IMR-90 (cell line): ENCODE results near the gene MYCBPAP. TPM values are rescaled to one million over a fixed set of nuclear protein-coding genes. Genes with fewer than 3 reads are reported as not detected.
A peak's percentile ranks its signal among the peaks of the same experiment; 100 is the strongest.
"Not testable (repeated sequence)": the region's sequence is repeated elsewhere in the genome, so short reads cannot be mapped to it uniquely, and the experiment has no call there.

Experiments
- ATAC-seq: fragments of 200-7000 bp; cut with Tn5 transposase; 2 replicates; pipeline ENCODE4 v1.9.1; 2020; ENCODE audit warnings: low read depth, mild to moderate bottlenecking, moderate library complexity
- BruUV-seq: library from RNA; stranded (reverse); fragments of 400-500 nt; replicated peaks from 2 replicates; lab custom pipeline; 2021; lab: Mats Ljungman, UMichigan
- CTCF ChIA-PET: fragments of 300-600 bp; formaldehyde crosslinking; extraction: SDS; loops from one replicate; lab custom pipeline; 2021; ENCODE audit warnings: antibody characterized with exemption; lab: Yijun Ruan, JAX
- POLR2A ChIA-PET: fragments of 300-600 bp; sonication (Branson Sonifier 250); formaldehyde crosslinking; loops from one replicate; lab custom pipeline; 2022; ENCODE audit warnings: antibody characterized with exemption; ENCODE audit not compliant: unreplicated experiment; lab: Charles Lee
- DNase-seq: peaks from one replicate; pipeline ENCODE4 v3.0.0; 2013
- H2AFZ ChIP-seq: replicated peaks from 2 replicates; pipeline ENCODE3; 2013; ENCODE audit warnings: low read length, mild to moderate bottlenecking; ENCODE audit not compliant: poor library complexity
- H2AK5ac ChIP-seq: 2 replicates; pipeline ENCODE4 v1.6.1; 2013; ENCODE audit warnings: low read depth, low read length, inconsistent platforms
- H2AK9ac ChIP-seq: replicated peaks from 2 replicates; pipeline ENCODE3; 2013; ENCODE audit warnings: mild to moderate bottlenecking, low read depth, low read length, moderate library complexity; ENCODE audit not compliant: poor library complexity
- H2BK120ac ChIP-seq: 2 replicates; pipeline ENCODE4 v1.6.1; 2013; ENCODE audit warnings: low read depth, low read length, inconsistent platforms
- H2BK15ac ChIP-seq: 3 replicates; pipeline ENCODE4 v1.6.1; 2013; ENCODE audit warnings: low read depth, low read length, inconsistent platforms
- H2BK20ac ChIP-seq: 2 replicates; pipeline ENCODE4 v1.6.1; 2013; ENCODE audit warnings: low read depth, mild to moderate bottlenecking, inconsistent platforms, low read length, moderate library complexity
- H2BK5ac ChIP-seq: 2 replicates; pipeline ENCODE4 v1.6.1; 2013; ENCODE audit warnings: mild to moderate bottlenecking, low read depth, low read length, inconsistent platforms; ENCODE audit not compliant: poor library complexity, severe bottlenecking
- H3K14ac ChIP-seq: replicated peaks from 2 replicates; pipeline ENCODE4 v1.6.1; 2013; ENCODE audit warnings: low read depth, low read length, inconsistent platforms
- H3K18ac ChIP-seq: 2 replicates; pipeline ENCODE4 v1.6.1; 2013; ENCODE audit warnings: low read depth, low read length, control low read depth
- H3K23ac ChIP-seq: 2 replicates; pipeline ENCODE4 v1.6.1; 2013; ENCODE audit warnings: low read depth, low read length, inconsistent platforms
- H3K27ac ChIP-seq: 2 replicates; pipeline ENCODE4 v1.5.1; 2013; ENCODE audit warnings: mild to moderate bottlenecking, control low read depth, low read length; ENCODE audit not compliant: insufficient read depth
- H3K27me3 ChIP-seq: 2 replicates; pipeline ENCODE4 v1.6.1; 2013; ENCODE audit warnings: low read length; ENCODE audit not compliant: control insufficient read depth, insufficient read depth
- H3K36me3 ChIP-seq: 2 replicates; pipeline ENCODE4 v1.6.1; 2013; ENCODE audit warnings: low read length, mixed read lengths; ENCODE audit not compliant: control insufficient read depth, insufficient read depth
- H3K4ac ChIP-seq: 2 replicates; pipeline ENCODE4 v1.6.1; 2013; ENCODE audit warnings: low read depth, low read length, inconsistent platforms
- H3K4me1 ChIP-seq: 2 replicates; pipeline ENCODE4 v1.6.1; 2013; ENCODE audit warnings: low read length, mixed read lengths; ENCODE audit not compliant: control insufficient read depth, insufficient read depth
- H3K4me2 ChIP-seq: 2 replicates; pipeline ENCODE4 v1.6.1; 2013; ENCODE audit warnings: low read depth, mild to moderate bottlenecking, control low read depth, low read length, moderate library complexity
- H3K4me3 ChIP-seq: 2 replicates; pipeline ENCODE4 v1.5.1; 2013; ENCODE audit warnings: low read depth, mild to moderate bottlenecking, control low read depth, low read length, moderate library complexity; ENCODE audit not compliant: insufficient read depth
- H3K56ac ChIP-seq: 2 replicates; pipeline ENCODE4 v1.6.1; 2013; ENCODE audit warnings: low read length, inconsistent platforms; ENCODE audit not compliant: insufficient read depth; ENCODE audit errors: extremely low read depth
- H3K79me1 ChIP-seq, 2 experiments: 2 replicates each; pipeline ENCODE4 v1.6.1; 2013; ENCODE audit warnings: low read length in 2 of 2, inconsistent platforms in 1 of 2, low read depth in 1 of 2
- H3K9ac ChIP-seq: 2 replicates; pipeline ENCODE4 v1.6.1; 2013; ENCODE audit warnings: low read depth, low read length, control low read depth
- H3K9me1 ChIP-seq: 2 replicates; pipeline ENCODE4 v1.6.1; 2013; ENCODE audit warnings: low read length, inconsistent platforms; ENCODE audit not compliant: insufficient read depth
- H3K9me3 ChIP-seq: 2 replicates; pipeline ENCODE4 v1.6.1; 2013; ENCODE audit warnings: low read length; ENCODE audit not compliant: control insufficient read depth, insufficient read depth
- H4K20me1 ChIP-seq: 2 replicates; pipeline ENCODE4 v1.6.1; 2013; ENCODE audit warnings: low read length, inconsistent platforms; ENCODE audit not compliant: insufficient read depth
- H4K5ac ChIP-seq: 2 replicates; pipeline ENCODE4 v1.6.1; 2013; ENCODE audit warnings: mild to moderate bottlenecking, low read depth, low read length, control low read depth
- H4K8ac ChIP-seq, 2 experiments: 2 replicates each; pipeline ENCODE4 v1.6.1; 2013; ENCODE audit warnings: low read depth in 2 of 2, low read length in 2 of 2, control low read depth in 1 of 2, inconsistent platforms in 1 of 2
- H4K91ac ChIP-seq: 2 replicates; pipeline ENCODE4 v1.6.1; 2013; ENCODE audit warnings: low read depth, low read length, inconsistent platforms; ENCODE audit not compliant: insufficient read depth
- MAFK ChIP-seq: IDR thresholded peaks from 2 replicates; pipeline ENCODE4 v1.6.1; 2012; ENCODE audit warnings: low read depth, low read length, improper control_type of control experiment
- WGBS, 2 experiments: methylation state at CpG; one replicate each; pipeline versions ENCODE4 v1.1.5 to v1.1.7; 2013; ENCODE audit warnings: missing lambda C conversion rate in 2 of 2; ENCODE audit not compliant: insufficient read length in 1 of 2; ENCODE audit errors: extremely low coverage in 2 of 2; 5-methylcytosine and 5-hydroxymethylcytosine counted together
- dilution Hi-C: fragments of 300-500 bp; cut with HindIII; formaldehyde crosslinking; loops from one replicate; pipeline ENCODE4 v1.14.3; 2018; ENCODE audit warnings: low sequenced_read_pairs; ENCODE audit not compliant: unreplicated experiment
- in situ Hi-C: fragments of 300-500 bp; cut with MboI; formaldehyde crosslinking; loops from 3 replicates; pipeline ENCODE4 v1.14.3; 2019; ENCODE audit warnings: low sequenced_read_pairs, inconsistent platforms, mixed read lengths
- intact Hi-C: fragments of 100-400 bp; cut with micrococcal nuclease; formaldehyde crosslinking; loops from 2 replicates; pipeline ENCODE4 v1.10.0; 2022
- polyA plus RNA-seq, 3 experiments: library from polyadenylated mRNA; depleted of rRNA; stranded (reverse); fragments of >200 nt; gene quantifications; 2 replicates each; pipeline ENCODE4 v1.2.3, GENCODE V29; 2012; ENCODE audit warnings: low replicate concordance in 1 of 3
- total RNA-seq: library from RNA; depleted of rRNA; stranded (reverse); fragments of >200 nt; gene quantifications from 2 replicates; pipeline ENCODE4 v1.2.3, GENCODE V29; 2012
- TF ChIP-seq, protein P1 (sequence below): conservative IDR thresholded peaks from 2 replicates; pipeline ENCODE4 v1.5.1; 2012; ENCODE audit warnings: mild to moderate bottlenecking, low read depth, low read length, improper control_type of control experiment

Gene MYCBPAP
- total and polyA plus RNA-seq, 2 of the 4 experiments (the other 2 are of a cell fraction): 0.17 to 0.18 TPM

DNA sequence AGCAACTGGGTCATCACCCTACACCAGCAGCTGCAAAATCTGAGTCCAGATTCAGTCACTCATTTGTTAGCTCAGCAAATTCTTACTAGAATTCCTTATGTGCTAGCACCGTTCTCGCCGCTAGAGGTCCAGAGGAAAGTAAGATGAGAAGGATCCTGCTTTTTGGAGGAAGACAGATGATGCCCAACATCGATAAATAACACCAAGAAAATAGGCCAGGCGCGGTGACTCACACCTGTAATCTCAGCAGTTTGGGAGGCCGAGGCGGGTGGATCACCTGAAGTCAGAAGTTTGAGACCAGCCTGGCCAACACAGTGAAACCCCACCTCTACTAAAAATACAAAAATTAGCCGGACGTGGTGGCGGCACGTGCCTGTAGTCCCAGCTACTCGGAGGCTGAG lies 35.5 kb upstream of the MYCBPAP start:
- H3K4me1 ChIP-seq, in situ Hi-C loops, H2BK5ac ChIP-seq, H3K27ac ChIP-seq, BruUV-seq, H4K8ac ChIP-seq, H3K4ac ChIP-seq, H3K4me3 ChIP-seq, dilution Hi-C loops, H4K91ac ChIP-seq, H3K9ac ChIP-seq, H2AK9ac ChIP-seq, H3K18ac ChIP-seq, H2BK15ac ChIP-seq, H2BK20ac ChIP-seq, H2AFZ ChIP-seq, H2AK5ac ChIP-seq, H3K9me3 ChIP-seq, H3K56ac ChIP-seq, H3K9me1 ChIP-seq, H2BK120ac ChIP-seq, ATAC-seq, H4K20me1 ChIP-seq, H3K14ac ChIP-seq, intact Hi-C loops, H3K4me2 ChIP-seq, H3K79me1 ChIP-seq, H3K23ac ChIP-seq, H4K5ac ChIP-seq: not testable (repeated sequence)
- POLR2A ChIA-PET: interaction anchor here (0.6 kb wide), 1 partner anchor 113 kb away, joined by 3 read pairs; no protein-coding TSS in a partner anchor
- TF ChIP-seq, protein P1, sequence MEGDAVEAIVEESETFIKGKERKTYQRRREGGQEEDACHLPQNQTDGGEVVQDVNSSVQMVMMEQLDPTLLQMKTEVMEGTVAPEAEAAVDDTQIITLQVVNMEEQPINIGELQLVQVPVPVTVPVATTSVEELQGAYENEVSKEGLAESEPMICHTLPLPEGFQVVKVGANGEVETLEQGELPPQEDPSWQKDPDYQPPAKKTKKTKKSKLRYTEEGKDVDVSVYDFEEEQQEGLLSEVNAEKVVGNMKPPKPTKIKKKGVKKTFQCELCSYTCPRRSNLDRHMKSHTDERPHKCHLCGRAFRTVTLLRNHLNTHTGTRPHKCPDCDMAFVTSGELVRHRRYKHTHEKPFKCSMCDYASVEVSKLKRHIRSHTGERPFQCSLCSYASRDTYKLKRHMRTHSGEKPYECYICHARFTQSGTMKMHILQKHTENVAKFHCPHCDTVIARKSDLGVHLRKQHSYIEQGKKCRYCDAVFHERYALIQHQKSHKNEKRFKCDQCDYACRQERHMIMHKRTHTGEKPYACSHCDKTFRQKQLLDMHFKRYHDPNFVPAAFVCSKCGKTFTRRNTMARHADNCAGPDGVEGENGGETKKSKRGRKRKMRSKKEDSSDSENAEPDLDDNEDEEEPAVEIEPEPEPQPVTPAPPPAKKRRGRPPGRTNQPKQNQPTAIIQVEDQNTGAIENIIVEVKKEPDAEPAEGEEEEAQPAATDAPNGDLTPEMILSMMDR: peak; percentile 39
- TF ChIP-seq MAFK: peak; percentile 73
- DNase-seq: peak; percentile 7
- no CpG with 5 or more reads among the region's 13 CpGs for WGBS, 2 experiments
- H3K36me3 ChIP-seq: peaks cover 14% of the 10 kb centered on the region; the same call in 1 of the 2 replicates
- peaks cover 18% of the 10 kb centered on the region for H3K27me3 ChIP-seq
- CTCF ChIA-PET: interaction anchor here (0.6 kb wide), 1 partner anchor 54 kb away, joined by 3 read pairs; no protein-coding TSS in a partner anchor
